Stimulated activated memory B cell treated with anti-CD40 and anti-IgM and Interleukin-4, amounts not matched to agents 10 μg/mL and 1 μg/mL and 100 μg/mL, for 72 hours (primary cell): Measurements from ENCODE around the gene R3HDM4.
A peak's percentile ranks its signal among the peaks of the same experiment; 100 is the strongest.

Source experiments
- ATAC-seq: fragments of 150-1000 bp; cut with Tn5 transposase; 2 replicates; pipeline ENCODE4 v1.10.0; 2021
- H3K27ac Mint-ChIP-seq: one replicate; pipeline ENCODE4 v1.8.0; 2022; ENCODE audit warnings: mild to moderate bottlenecking, mixed read lengths
- H3K27me3 Mint-ChIP-seq: one replicate; pipeline ENCODE4 v1.8.0; 2022; ENCODE audit warnings: mixed read lengths
- H3K36me3 Mint-ChIP-seq: one replicate; pipeline ENCODE4 v1.8.0; 2022; ENCODE audit warnings: mixed read lengths
- H3K4me1 Mint-ChIP-seq: one replicate; pipeline ENCODE4 v1.8.0; 2022; ENCODE audit warnings: mixed read lengths
- H3K4me3 Mint-ChIP-seq: one replicate; pipeline ENCODE4 v1.8.0; 2022; ENCODE audit warnings: mild to moderate bottlenecking, moderate library complexity, mixed read lengths
- H3K9me3 Mint-ChIP-seq: one replicate; pipeline ENCODE4 v1.8.0; 2022; ENCODE audit warnings: mixed read lengths

The R3HDM4 gene

GRCh38 chr19:927780-928401 is 14.9 kb upstream of the R3HDM4 start:
- no peak for ATAC-seq
- peaks cover 43% of the 10 kb centered on the region for H3K4me1 Mint-ChIP-seq
- peak overlapping the region; percentile 81 for H3K4me3 Mint-ChIP-seq
- H3K27me3 Mint-ChIP-seq = no peaks in the 10 kb centered on the region
- peaks cover 16% of the 10 kb centered on the region for H3K36me3 Mint-ChIP-seq
- H3K27ac Mint-ChIP-seq = peak overlapping the region; percentile 57
- H3K9me3 Mint-ChIP-seq = no peaks in the 10 kb centered on the region

DNA sequence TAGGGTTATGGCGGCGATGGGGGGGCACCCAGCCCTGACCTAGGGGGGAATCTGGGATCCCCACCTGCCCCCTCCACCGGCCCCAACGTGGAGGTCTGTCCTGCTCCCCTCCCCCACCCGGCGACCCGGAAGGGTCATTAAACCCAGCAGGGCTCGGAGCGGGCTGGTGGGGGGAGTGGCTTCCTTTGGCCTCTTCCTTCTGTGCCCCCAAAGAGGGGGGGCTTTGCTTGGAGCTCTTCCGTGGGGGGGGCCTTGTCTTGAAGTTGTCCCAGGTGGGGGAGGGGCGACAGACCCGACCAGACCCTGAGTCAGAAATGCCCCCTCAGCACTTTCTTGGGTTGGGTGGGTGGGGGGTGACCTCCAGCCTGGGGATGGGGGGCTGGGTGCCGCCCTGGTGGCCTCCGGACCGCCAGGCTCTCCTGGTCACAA is 14.3 kb upstream of the R3HDM4 start:
- Mint-ChIP-seq H3K4me3 (peak overlapping the region; percentile 81), H3K4me1 (peaks cover 38% of the 10 kb centered on the region), H3K9me3 (no peaks in the 10 kb centered on the region), H3K36me3 (peaks cover 12% of the 10 kb centered on the region), H3K27me3 (no peaks in the 10 kb centered on the region), H3K27ac (peak overlapping the region; percentile 89)
- ATAC-seq = no peak

GRCh38 chr19:926589-927350 is 13.8 kb upstream of the R3HDM4 start:
- peak overlapping the region; percentile 89 for H3K27ac Mint-ChIP-seq
- no peaks in the 10 kb centered on the region for H3K27me3 Mint-ChIP-seq
- peak; percentile 37 for ATAC-seq

GRCh38 chr19:926323-926588 is 13.2 kb upstream of the R3HDM4 start:
- no peaks in the 10 kb centered on the region for H3K27me3 Mint-ChIP-seq
- peak overlapping the region; percentile 89 for H3K27ac Mint-ChIP-seq
- H3K4me1 Mint-ChIP-seq = peaks cover 40% of the 10 kb centered on the region
- ATAC-seq = no peak
- H3K9me3 Mint-ChIP-seq = no peaks in the 10 kb centered on the region
- H3K36me3 Mint-ChIP-seq = peaks cover 5% of the 10 kb centered on the region
- peak overlapping the region; percentile 81 for H3K4me3 Mint-ChIP-seq

More at GRCh38 chr19:926589-927350, 13.8 kb upstream of the R3HDM4 start:
- Mint-ChIP-seq H3K9me3 (no peaks in the 10 kb centered on the region), H3K36me3 (peaks cover 6% of the 10 kb centered on the region), H3K4me1 (peaks cover 38% of the 10 kb centered on the region), H3K4me3 (peak overlapping the region; percentile 81)

DNA sequence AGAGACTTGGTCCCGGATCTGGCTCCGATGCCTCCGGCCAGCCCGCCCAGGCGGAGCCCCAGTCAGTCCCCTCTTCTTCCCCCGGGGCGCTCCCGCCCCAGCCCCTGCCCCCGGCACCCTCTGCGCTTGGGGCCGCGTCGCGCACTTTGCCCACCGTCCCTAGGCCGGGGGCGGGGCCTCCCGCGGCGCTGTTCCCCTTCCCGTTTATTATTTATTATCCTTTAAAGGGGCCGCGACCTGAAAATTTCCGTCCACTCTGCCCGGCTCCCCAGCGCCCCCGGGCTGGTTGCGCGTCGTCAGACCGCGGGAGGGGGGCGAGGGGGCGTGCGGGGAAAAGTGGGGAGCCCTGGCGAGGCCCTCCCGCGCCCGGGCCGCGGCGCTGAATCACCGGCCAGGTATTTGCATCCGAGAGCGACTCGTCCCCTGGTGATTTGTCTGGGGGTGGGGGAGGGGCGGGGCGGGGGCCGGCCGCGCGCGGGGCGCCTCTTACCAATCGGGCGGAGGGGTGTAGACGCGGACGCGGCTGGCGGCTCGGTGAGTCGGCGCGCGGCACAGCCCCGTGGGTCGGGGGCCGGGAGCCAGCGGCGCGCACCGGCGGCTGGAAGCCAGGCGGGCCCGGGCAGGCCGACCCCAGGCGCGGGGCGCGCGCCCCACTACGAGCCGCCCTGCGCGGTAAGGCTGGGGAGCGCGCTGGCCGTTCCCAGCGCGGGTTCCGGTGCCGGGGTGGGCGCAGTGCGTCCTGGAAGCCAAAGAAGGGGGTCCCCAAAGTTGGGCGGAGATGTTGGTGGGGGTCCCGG is 12.7 kb upstream of the R3HDM4 start, which contains the start of gene ARID3A:
Gene ARID3A (plus strand): TSS at position 510 of the 797 bp plus-strand sequence. CDS start 3,494 bp downstream, outside the sequence.
- Mint-ChIP-seq H3K27ac (peak within 1 kb of the TSS; percentile 89), H3K4me1 (peaks cover 40% of the 10 kb centered on the region), H3K9me3 (no peaks in the 10 kb centered on the region), H3K36me3 (peaks cover 5% of the 10 kb centered on the region), H3K4me3 (peak within 1 kb of the TSS; percentile 91), H3K27me3 (no peaks in the 10 kb centered on the region)
- ATAC-seq = peak; percentile 77

- ATAC-seq = peak; percentile 70
- peak overlapping the region; percentile 89 for H3K27ac Mint-ChIP-seq
- peaks cover 5% of the 10 kb centered on the region for H3K36me3 Mint-ChIP-seq
- H3K4me1 Mint-ChIP-seq = peaks cover 39% of the 10 kb centered on the region
- H3K4me3 Mint-ChIP-seq = peak overlapping the region; percentile 91
- no peaks in the 10 kb centered on the region for H3K27me3 Mint-ChIP-seq
- no peaks in the 10 kb centered on the region for H3K9me3 Mint-ChIP-seq
These were observed 12.1 kb upstream of the R3HDM4 start for GRCh38 chr19:925087-925525.

DNA sequence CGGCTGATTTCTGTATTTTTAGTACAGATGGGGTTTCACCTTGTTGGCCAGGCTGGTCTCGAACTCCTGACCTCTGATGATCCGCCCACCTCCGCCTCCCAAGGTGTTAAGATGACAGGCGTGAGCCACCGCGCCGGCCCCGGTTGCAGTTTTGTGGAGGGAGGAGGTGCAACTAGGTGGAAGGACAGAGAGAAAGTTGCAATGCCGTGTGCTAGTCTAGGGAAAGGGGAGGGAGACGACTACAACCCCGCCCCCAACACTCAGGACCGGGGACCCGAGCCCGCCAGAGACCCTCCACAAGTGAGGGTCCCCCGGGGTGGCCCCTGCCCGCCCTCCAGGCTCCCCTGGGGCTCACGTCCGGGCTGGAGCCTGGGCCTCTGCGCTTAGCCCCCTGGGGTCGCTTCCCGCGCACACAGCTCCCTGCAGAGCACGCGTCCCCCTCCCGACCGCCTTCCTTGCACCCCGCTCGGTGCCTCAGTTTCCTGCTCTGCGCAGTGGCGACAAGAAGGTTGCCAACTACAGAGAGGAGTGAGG is 11.6 kb upstream of the R3HDM4 start:
- Mint-ChIP-seq H3K27ac (peak overlapping the region; percentile 89), H3K36me3 (no peaks in the 10 kb centered on the region), H3K9me3 (no peaks in the 10 kb centered on the region), H3K4me1 (peaks cover 34% of the 10 kb centered on the region), H3K27me3 (no peaks in the 10 kb centered on the region), H3K4me3 (peak overlapping the region; percentile 91)
- ATAC-seq = no peak

- peak; percentile 69 for ATAC-seq
- H3K4me3 Mint-ChIP-seq = peak overlapping the region; percentile 71
- peak overlapping the region; percentile 69 for H3K27ac Mint-ChIP-seq
- no peaks in the 10 kb centered on the region for H3K36me3 Mint-ChIP-seq
- peaks cover 45% of the 10 kb centered on the region for H3K4me1 Mint-ChIP-seq
- H3K27me3 Mint-ChIP-seq = no peaks in the 10 kb centered on the region
- no peaks in the 10 kb centered on the region for H3K9me3 Mint-ChIP-seq
These were observed 7.2 kb upstream of the R3HDM4 start for GRCh38 chr19:920051-920864.

- peak; percentile 49 for ATAC-seq
- Mint-ChIP-seq H3K4me3 (peak overlapping the region; percentile 60), H3K4me1 (peaks cover 45% of the 10 kb centered on the region), H3K27me3 (no peaks in the 10 kb centered on the region), H3K9me3 (no peaks in the 10 kb centered on the region), H3K36me3 (no peaks in the 10 kb centered on the region), H3K27ac (peak overlapping the region; percentile 69)
These were observed 6.4 kb upstream of the R3HDM4 start for GRCh38 chr19:919199-920050.

GRCh38 chr19:918481-919198 is 5.6 kb upstream of the R3HDM4 start:
- Mint-ChIP-seq H3K4me3 (peak overlapping the region; percentile 75), H3K9me3 (no peaks in the 10 kb centered on the region), H3K27ac (peak overlapping the region; percentile 69), H3K27me3 (no peaks in the 10 kb centered on the region), H3K36me3 (no peaks in the 10 kb centered on the region), H3K4me1 (peaks cover 43% of the 10 kb centered on the region)
- no peak for ATAC-seq

DNA sequence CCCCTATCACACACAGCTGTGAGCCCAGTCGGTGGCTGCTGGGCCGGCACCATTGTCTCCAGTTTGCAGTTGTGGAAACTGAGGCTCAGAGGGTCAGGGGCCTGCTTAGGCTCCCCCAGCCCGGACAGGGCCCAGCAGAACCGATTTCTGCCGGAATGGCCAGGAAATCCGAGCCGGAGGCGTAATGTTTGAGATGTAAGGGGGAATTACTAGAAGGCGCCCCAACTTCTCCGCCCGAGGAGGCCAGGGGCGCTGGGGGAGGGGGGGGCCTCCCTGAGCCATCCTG is 5.1 kb upstream of the R3HDM4 start:
- H3K27ac Mint-ChIP-seq = peak overlapping the region; percentile 69
- no peak for ATAC-seq
- no peaks in the 10 kb centered on the region for H3K36me3 Mint-ChIP-seq
- H3K4me3 Mint-ChIP-seq = peak overlapping the region; percentile 60
- no peaks in the 10 kb centered on the region for H3K9me3 Mint-ChIP-seq
- H3K4me1 Mint-ChIP-seq = peaks cover 46% of the 10 kb centered on the region
- no peaks in the 10 kb centered on the region for H3K27me3 Mint-ChIP-seq

DNA sequence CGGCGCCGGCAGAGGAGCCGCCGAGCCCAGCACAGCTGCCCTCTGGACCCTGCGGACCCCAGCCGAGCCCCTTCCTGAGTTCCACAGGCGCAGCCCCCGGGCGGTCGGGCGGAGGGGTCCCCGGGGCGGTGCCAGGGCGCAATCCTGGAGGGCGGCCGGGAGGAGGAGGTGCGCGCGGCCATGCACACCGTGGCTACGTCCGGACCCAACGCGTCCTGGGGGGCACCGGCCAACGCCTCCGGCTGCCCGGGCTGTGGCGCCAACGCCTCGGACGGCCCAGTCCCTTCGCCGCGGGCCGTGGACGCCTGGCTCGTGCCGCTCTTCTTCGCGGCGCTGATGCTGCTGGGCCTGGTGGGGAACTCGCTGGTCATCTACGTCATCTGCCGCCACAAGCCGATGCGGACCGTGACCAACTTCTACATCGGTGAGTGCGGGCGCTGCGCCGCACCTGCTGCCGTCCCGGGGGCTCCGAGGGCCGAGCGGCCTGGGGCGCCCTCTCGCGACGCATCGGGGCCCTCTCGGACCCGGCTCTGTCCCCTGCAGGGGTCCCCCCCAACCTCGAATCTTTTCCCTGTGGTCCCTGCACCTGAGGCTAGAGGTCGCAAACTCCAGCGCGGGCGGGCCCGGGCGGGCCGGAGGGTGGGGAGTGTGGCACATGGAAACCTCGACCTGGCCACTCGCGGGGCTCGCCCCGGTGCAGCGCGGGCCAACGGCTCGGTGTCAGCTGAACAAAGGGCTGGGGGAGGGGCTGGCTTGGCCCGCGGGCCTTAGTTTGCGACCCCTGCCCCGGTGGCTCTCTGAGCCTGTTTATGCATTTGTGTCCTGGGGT is 4.5 kb upstream of the R3HDM4 start, which contains the start of gene KISS1R:
Gene KISS1R (plus strand): TSS at position 11 of the 829 bp plus-strand sequence. CDS start 170 bp downstream, at position 181.
- H3K4me1 Mint-ChIP-seq = peaks cover 46% of the 10 kb centered on the region
- peaks cover 4% of the 10 kb centered on the region for H3K36me3 Mint-ChIP-seq
- peak within 1 kb of the TSS; percentile 60 for H3K4me3 Mint-ChIP-seq
- ATAC-seq = peak; percentile 32
- no peaks in the 10 kb centered on the region for H3K9me3 Mint-ChIP-seq
- H3K27ac Mint-ChIP-seq = peak within 1 kb of the TSS; percentile 69
- no peaks in the 10 kb centered on the region for H3K27me3 Mint-ChIP-seq
